ENCODE results near the gene DDR2.

DDR2 gene

DNA sequence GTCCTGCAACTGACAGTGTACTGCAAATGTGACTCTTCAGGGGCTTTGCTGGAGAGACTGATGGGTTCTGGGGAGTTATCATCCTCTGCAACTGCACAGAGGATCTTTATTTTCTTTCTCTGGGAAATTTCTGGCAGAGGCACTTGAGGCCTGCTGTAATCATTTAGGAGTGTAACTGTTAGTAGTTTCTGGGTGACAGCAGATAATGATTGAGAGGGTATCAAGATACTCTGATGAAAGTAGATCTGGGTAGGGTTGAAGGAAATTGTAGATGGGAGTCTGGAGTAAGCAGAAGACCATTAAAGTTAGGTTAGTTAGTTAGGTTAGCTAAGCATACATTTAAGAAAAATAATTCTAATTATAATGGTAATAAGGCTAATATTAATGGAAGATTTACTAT, 11.0 kb upstream of the DDR2 start:
- Histone ChIP-seq H3K23ac (ENCODE audit: low read depth, low read length, poor library complexity) (no peak overlapping the region), H3K9me3 (replicated peaks in 1 of 2; ENCODE audit: control insufficient read depth in 2 of 2, insufficient read depth in 1 of 2, low read depth in 1 of 2, low read length in 2 of 2) (peaks cover 0 to 11% of the 10 kb centered on the region in 2 donors), H4K91ac (ENCODE audit: low read depth, low read length, poor library complexity) (no peak overlapping the region), H2BK5ac (ENCODE audit: low read length) (no peak overlapping the region), H2AK5ac (ENCODE audit: low read depth, low read length) (no peak overlapping the region), H2BK12ac (ENCODE audit: low read length) (no peak overlapping the region), H4K8ac (ENCODE audit: low read depth, low read length) (no peak overlapping the region), H3K79me1 (ENCODE audit: low read depth, low read length) (no peaks in the 10 kb centered on the region), H3K36me3 (replicated peaks in 1 of 2; ENCODE audit: control insufficient read depth in 2 of 2, insufficient read depth in 2 of 2, low read length in 2 of 2) (no peaks in the 10 kb centered on the region), H3K27me3 (ENCODE audit: control insufficient read depth in 3 of 3, insufficient read depth in 3 of 3, low read depth in 1 of 3, low read length in 3 of 3) (no peaks in the 10 kb centered on the region), H3K4me1 (ENCODE audit: control insufficient read depth in 2 of 2, insufficient read depth in 1 of 2, low read depth in 1 of 2, low read length in 2 of 2) (no peaks in the 10 kb centered on the region), H3K4ac (ENCODE audit: low read length) (no peak overlapping the region), H3K14ac (ENCODE audit: low read length) (no peak overlapping the region), H3K18ac (ENCODE audit: low read length) (no peak overlapping the region), H2BK15ac (ENCODE audit: low read length) (no peak overlapping the region), H3K27ac (replicated peaks; ENCODE audit: low read length) (no peak overlapping the region), H2BK120ac (ENCODE audit: low read depth, low read length) (no peak overlapping the region), H3K4me2 (ENCODE audit: insufficient read depth, low read length, poor library complexity, severe bottlenecking) (no peak overlapping the region), H2AFZ (ENCODE audit: low read length) (no peak overlapping the region), H3K4me3 (ENCODE audit: low read length in 2 of 2) (no peak overlapping the region), H3K9ac (ENCODE audit: low read depth, low read length, poor library complexity) (no peak overlapping the region)
- no peak for DNase-seq (ENCODE audit: low spot score)

GRCh38 chr1:162625679-162626078, 6.6 kb upstream of the DDR2 start:
- WGBS, 2 donors (ENCODE audit: extremely low coverage in 2 of 2, insufficient read length in 2 of 2, insufficient replicate concordance in 1 of 2) = no CpG with 5 or more reads among the region's 2 CpGs
- H3K4me3 ChIP-seq (ENCODE audit: low read length in 2 of 2) = no peak overlapping the region
- no peak overlapping the region for H3K4me2 ChIP-seq (ENCODE audit: insufficient read depth, low read length, poor library complexity, severe bottlenecking)

GRCh38 chr1:162626094-162626493, 6.2 kb upstream of the DDR2 start:
- H3K27ac ChIP-seq (replicated peaks; ENCODE audit: low read length) = no peak overlapping the region
- H4K91ac ChIP-seq (ENCODE audit: low read depth, low read length, poor library complexity) = no peak overlapping the region
- H3K36me3 ChIP-seq (replicated peaks in 1 of 2; ENCODE audit: control insufficient read depth in 2 of 2, insufficient read depth in 2 of 2, low read length in 2 of 2) = no peaks in the 10 kb centered on the region
- H3K4me2 ChIP-seq (ENCODE audit: insufficient read depth, low read length, poor library complexity, severe bottlenecking) = no peak overlapping the region
- no peak overlapping the region for H3K4me3 ChIP-seq (ENCODE audit: low read length in 2 of 2)
- no peak overlapping the region for H2AFZ ChIP-seq (ENCODE audit: low read length)
- H3K23ac ChIP-seq (ENCODE audit: low read depth, low read length, poor library complexity) = no peak overlapping the region
- no peaks in the 10 kb centered on the region for H3K27me3 ChIP-seq (ENCODE audit: control insufficient read depth in 3 of 3, insufficient read depth in 3 of 3, low read depth in 1 of 3, low read length in 3 of 3)
- no peak overlapping the region for H2BK5ac ChIP-seq (ENCODE audit: low read length)
- no peak overlapping the region for H2BK12ac ChIP-seq (ENCODE audit: low read length)
- no peaks in the 10 kb centered on the region for H3K9me3 ChIP-seq (replicated peaks in 1 of 2; ENCODE audit: control insufficient read depth in 2 of 2, insufficient read depth in 1 of 2, low read depth in 1 of 2, low read length in 2 of 2)
- H2BK120ac ChIP-seq (ENCODE audit: low read depth, low read length) = no peak overlapping the region
- H3K4ac ChIP-seq (ENCODE audit: low read length) = no peak overlapping the region
- H2AK5ac ChIP-seq (ENCODE audit: low read depth, low read length) = no peak overlapping the region
- no peak overlapping the region for H4K8ac ChIP-seq (ENCODE audit: low read depth, low read length)
- no peak overlapping the region for H2BK15ac ChIP-seq (ENCODE audit: low read length)
- H3K14ac ChIP-seq (ENCODE audit: low read length) = no peak overlapping the region
- H3K9ac ChIP-seq (ENCODE audit: low read depth, low read length, poor library complexity) = no peak overlapping the region
- H3K4me1 ChIP-seq (ENCODE audit: control insufficient read depth in 2 of 2, insufficient read depth in 1 of 2, low read depth in 1 of 2, low read length in 2 of 2) = no peaks in the 10 kb centered on the region
- no peaks in the 10 kb centered on the region for H3K79me1 ChIP-seq (ENCODE audit: low read depth, low read length)
- whole genome bisulfite sequencing, 2 donors (ENCODE audit: extremely low coverage in 2 of 2, insufficient read length in 2 of 2, insufficient replicate concordance in 1 of 2) = no CpG with 5 or more reads among the region's 2 CpGs
- DNase-seq (ENCODE audit: low spot score) = no peak
- H3K18ac ChIP-seq (ENCODE audit: low read length) = no peak overlapping the region

More at GRCh38 chr1:162625679-162626078, 6.6 kb upstream of the DDR2 start:
- no peak overlapping the region for H2BK5ac ChIP-seq (ENCODE audit: low read length)
- H4K91ac ChIP-seq (ENCODE audit: low read depth, low read length, poor library complexity) = no peak overlapping the region
- H3K9me3 ChIP-seq (replicated peaks in 1 of 2; ENCODE audit: control insufficient read depth in 2 of 2, insufficient read depth in 1 of 2, low read depth in 1 of 2, low read length in 2 of 2) = no peaks in the 10 kb centered on the region
- no peak for DNase-seq (ENCODE audit: low spot score)
- H2BK12ac ChIP-seq (ENCODE audit: low read length) = no peak overlapping the region
- H2AK5ac ChIP-seq (ENCODE audit: low read depth, low read length) = no peak overlapping the region
- no peaks in the 10 kb centered on the region for H3K79me1 ChIP-seq (ENCODE audit: low read depth, low read length)
- no peak overlapping the region for H2AFZ ChIP-seq (ENCODE audit: low read length)
- no peaks in the 10 kb centered on the region for H3K36me3 ChIP-seq (replicated peaks in 1 of 2; ENCODE audit: control insufficient read depth in 2 of 2, insufficient read depth in 2 of 2, low read length in 2 of 2)
- no peak overlapping the region for H3K18ac ChIP-seq (ENCODE audit: low read length)
- no peaks in the 10 kb centered on the region for H3K27me3 ChIP-seq (ENCODE audit: control insufficient read depth in 3 of 3, insufficient read depth in 3 of 3, low read depth in 1 of 3, low read length in 3 of 3)
- H2BK15ac ChIP-seq (ENCODE audit: low read length) = no peak overlapping the region
- no peak overlapping the region for H4K8ac ChIP-seq (ENCODE audit: low read depth, low read length)
- H3K4me1 ChIP-seq (ENCODE audit: control insufficient read depth in 2 of 2, insufficient read depth in 1 of 2, low read depth in 1 of 2, low read length in 2 of 2) = no peaks in the 10 kb centered on the region
- H3K14ac ChIP-seq (ENCODE audit: low read length) = no peak overlapping the region
- no peak overlapping the region for H3K23ac ChIP-seq (ENCODE audit: low read depth, low read length, poor library complexity)
- H3K27ac ChIP-seq (replicated peaks; ENCODE audit: low read length) = no peak overlapping the region
- no peak overlapping the region for H3K4ac ChIP-seq (ENCODE audit: low read length)
- no peak overlapping the region for H2BK120ac ChIP-seq (ENCODE audit: low read depth, low read length)
- H3K9ac ChIP-seq (ENCODE audit: low read depth, low read length, poor library complexity) = no peak overlapping the region

GRCh38 chr1:162626761-162627160, 5.5 kb upstream of the DDR2 start:
- Histone ChIP-seq H3K9me3 (replicated peaks in 1 of 2; ENCODE audit: control insufficient read depth in 2 of 2, insufficient read depth in 1 of 2, low read depth in 1 of 2, low read length in 2 of 2) (no peaks in the 10 kb centered on the region), H3K27ac (replicated peaks; ENCODE audit: low read length) (no peak overlapping the region), H2BK12ac (ENCODE audit: low read length) (no peak overlapping the region), H4K91ac (ENCODE audit: low read depth, low read length, poor library complexity) (no peak overlapping the region), H3K27me3 (ENCODE audit: control insufficient read depth in 3 of 3, insufficient read depth in 3 of 3, low read depth in 1 of 3, low read length in 3 of 3) (no peaks in the 10 kb centered on the region), H3K4ac (ENCODE audit: low read length) (no peak overlapping the region), H3K9ac (ENCODE audit: low read depth, low read length, poor library complexity) (no peak overlapping the region), H3K4me1 (ENCODE audit: control insufficient read depth in 2 of 2, insufficient read depth in 1 of 2, low read depth in 1 of 2, low read length in 2 of 2) (peaks cover 0 to 3% of the 10 kb centered on the region in 2 donors), H3K79me1 (ENCODE audit: low read depth, low read length) (no peaks in the 10 kb centered on the region), H2BK5ac (ENCODE audit: low read length) (no peak overlapping the region), H2BK120ac (ENCODE audit: low read depth, low read length) (no peak overlapping the region), H3K4me2 (ENCODE audit: insufficient read depth, low read length, poor library complexity, severe bottlenecking) (no peak overlapping the region), H3K4me3 (ENCODE audit: low read length in 2 of 2) (no peak overlapping the region), H3K23ac (ENCODE audit: low read depth, low read length, poor library complexity) (no peak overlapping the region), H3K14ac (ENCODE audit: low read length) (no peak overlapping the region), H3K36me3 (replicated peaks in 1 of 2; ENCODE audit: control insufficient read depth in 2 of 2, insufficient read depth in 2 of 2, low read length in 2 of 2) (no peaks in the 10 kb centered on the region), H2AK5ac (ENCODE audit: low read depth, low read length) (no peak overlapping the region), H3K18ac (ENCODE audit: low read length) (no peak overlapping the region), H2AFZ (ENCODE audit: low read length) (peak overlapping the region; percentile 33), H2BK15ac (ENCODE audit: low read length) (no peak overlapping the region), H4K8ac (ENCODE audit: low read depth, low read length) (no peak overlapping the region)
- no CpG with 5 or more reads among the region's 2 CpGs for WGBS, 2 donors (ENCODE audit: extremely low coverage in 2 of 2, insufficient read length in 2 of 2, insufficient replicate concordance in 1 of 2)
- no peak for DNase-seq (ENCODE audit: low spot score)
